Right atrium auricular region (tissue), 2 donors: ENCODE measurements around the gene TOR2A. TPM values are rescaled to one million over a fixed set of nuclear protein-coding genes. Genes with fewer than 3 reads are reported as not detected.

Experiments
- DNase-seq: peaks from one replicate; pipeline ENCODE4 v3.0.0-alpha.2; 2019; ENCODE audit warnings: low spot score
- H3K27ac ChIP-seq, 2 donors: fragments of 200-600 bp; sonication (generic); 1 replicate in 1 of 2; 2 replicates in 1 of 2; pipeline ENCODE4 v1.5.1; 2016 to 2019
- H3K27me3 ChIP-seq, 2 donors: fragments of 200-600 bp; sonication (generic); one replicate each; pipeline versions ENCODE4 v1.5.1 to v1.6.0; 2017 to 2019
- H3K36me3 ChIP-seq: fragments of 200-600 bp; sonication (generic); one replicate; pipeline ENCODE4 v1.5.1; 2016
- H3K4me1 ChIP-seq, 2 donors: fragments of 200-600 bp; sonication (generic); one replicate each; pipeline versions ENCODE4 v1.5.1 to v1.6.0; 2017 to 2019
- H3K4me3 ChIP-seq, 2 donors: fragments of 200-600 bp; sonication (generic); 1 replicate in 1 of 2; 2 replicates in 1 of 2; pipeline ENCODE4 v1.5.1; 2017 to 2019; ENCODE audit warnings: mild to moderate bottlenecking in 1 of 2, moderate library complexity in 1 of 2
- H3K9me3 ChIP-seq, 2 donors: fragments of 200-600 bp; sonication (generic); one replicate each; pipeline ENCODE4 v1.5.1; 2019
- CTCF ChIP-seq, 2 donors: fragments of 200-600 bp; sonication (generic); IDR thresholded peaks; one replicate each; pipeline ENCODE4 v1.5.1; 2019; ENCODE audit warnings: antibody characterized with exemption in 2 of 2
- total RNA-seq, 2 donors: library from RNA; depleted of rRNA; stranded (reverse); fragments of >200 nt; gene quantifications; one replicate each; pipeline ENCODE4 v1.1.0, GENCODE V29; 2016

Gene TOR2A
- total RNA-seq, 2 donors from 2014 or later, result 3.9 to 7.0 TPM

GRCh38 chr9:127697575-127697974, 37.5 kb downstream of the TOR2A start:
- H3K4me3 ChIP-seq, result no peak overlapping the region
- no peaks in the 10 kb centered on the region for H3K9me3 ChIP-seq
- TF ChIP-seq CTCF (IDR thresholded peaks at IDR 0.05), result no peak
- no peaks in the 10 kb centered on the region for H3K36me3 ChIP-seq
- H3K4me1 ChIP-seq, result peaks cover 0 to 8% of the 10 kb centered on the region in 2 donors
- no peak for DNase-seq
- no peaks in the 10 kb centered on the region for H3K27me3 ChIP-seq
- no peak overlapping the region for H3K27ac ChIP-seq

- Histone ChIP-seq H3K9me3 (no peaks in the 10 kb centered on the region), H3K27me3 (no peaks in the 10 kb centered on the region), H3K27ac (no peak overlapping the region), H3K36me3 (peaks cover 19% of the 10 kb centered on the region), H3K4me1 (peaks cover 0 to 8% of the 10 kb centered on the region in 2 donors), H3K4me3 (no peak overlapping the region)
- no peak for DNase-seq
- TF ChIP-seq CTCF (IDR thresholded peaks at IDR 0.05), result no peak
Measured at GRCh38 chr9:127694890-127695720, 40.0 kb downstream of the TOR2A start.

GRCh38 chr9:127693697-127694096, 41.4 kb downstream of the TOR2A start:
- Histone ChIP-seq H3K4me1 (peaks cover 0 to under 1% of the 10 kb centered on the region in 2 donors), H3K36me3 (peaks cover 20% of the 10 kb centered on the region), H3K9me3 (no peaks in the 10 kb centered on the region), H3K4me3 (no peak overlapping the region), H3K27ac (no peak overlapping the region), H3K27me3 (no peaks in the 10 kb centered on the region)
- DNase-seq, result no peak
- TF ChIP-seq CTCF (IDR thresholded peaks at IDR 0.05), result no peak

- Histone ChIP-seq H3K4me3 (no peak overlapping the region), H3K27me3 (no peaks in the 10 kb centered on the region), H3K4me1 (no peaks in the 10 kb centered on the region), H3K9me3 (no peaks in the 10 kb centered on the region), H3K36me3 (peaks cover 23% of the 10 kb centered on the region), H3K27ac (no peak overlapping the region)
- TF ChIP-seq CTCF (IDR thresholded peaks at IDR 0.05), result no peak
- DNase-seq, result no peak
Measured at GRCh38 chr9:127693143-127693542, 42.0 kb downstream of the TOR2A start.

GRCh38 chr9:127692071-127692470, 43.0 kb downstream of the TOR2A start:
- H3K27me3 ChIP-seq, result no peaks in the 10 kb centered on the region
- H3K36me3 ChIP-seq, result peaks cover 25% of the 10 kb centered on the region
- no peak overlapping the region for H3K4me3 ChIP-seq
- no peak overlapping the region for H3K27ac ChIP-seq
- TF ChIP-seq CTCF (IDR thresholded peaks at IDR 0.05), result no peak
- no peaks in the 10 kb centered on the region for H3K9me3 ChIP-seq
- H3K4me1 ChIP-seq, result no peaks in the 10 kb centered on the region
- no peak for DNase-seq

- Histone ChIP-seq H3K9me3 (no peaks in the 10 kb centered on the region), H3K36me3 (peaks cover 25% of the 10 kb centered on the region), H3K27me3 (no peaks in the 10 kb centered on the region), H3K27ac (no peak overlapping the region), H3K4me3 (no peak overlapping the region), H3K4me1 (no peaks in the 10 kb centered on the region)
- no peak for TF ChIP-seq CTCF (IDR thresholded peaks at IDR 0.05)
- no peak for DNase-seq
Measured at GRCh38 chr9:127690735-127691134, 44.4 kb downstream of the TOR2A start.
